Stimulated activated CD8-positive, alpha-beta memory T cell treated with anti-CD3 and anti-CD28 coated beads, Interleukin-12 subunit alpha, Interleukin-12 subunit beta, amount 100 ng/mL, for 24 hours (primary cell): ENCODE data around the gene TMEM185A.
"Not testable (repeated sequence)": the region's sequence is repeated elsewhere in the genome, so short reads cannot be mapped to it uniquely, and the experiment has no call there.

Experiments used
- DNase-seq: peaks from one replicate; pipeline ENCODE4 v3.0.0-alpha.2; 2020; ENCODE audit errors: extremely low read depth

TMEM185A gene

DNA sequence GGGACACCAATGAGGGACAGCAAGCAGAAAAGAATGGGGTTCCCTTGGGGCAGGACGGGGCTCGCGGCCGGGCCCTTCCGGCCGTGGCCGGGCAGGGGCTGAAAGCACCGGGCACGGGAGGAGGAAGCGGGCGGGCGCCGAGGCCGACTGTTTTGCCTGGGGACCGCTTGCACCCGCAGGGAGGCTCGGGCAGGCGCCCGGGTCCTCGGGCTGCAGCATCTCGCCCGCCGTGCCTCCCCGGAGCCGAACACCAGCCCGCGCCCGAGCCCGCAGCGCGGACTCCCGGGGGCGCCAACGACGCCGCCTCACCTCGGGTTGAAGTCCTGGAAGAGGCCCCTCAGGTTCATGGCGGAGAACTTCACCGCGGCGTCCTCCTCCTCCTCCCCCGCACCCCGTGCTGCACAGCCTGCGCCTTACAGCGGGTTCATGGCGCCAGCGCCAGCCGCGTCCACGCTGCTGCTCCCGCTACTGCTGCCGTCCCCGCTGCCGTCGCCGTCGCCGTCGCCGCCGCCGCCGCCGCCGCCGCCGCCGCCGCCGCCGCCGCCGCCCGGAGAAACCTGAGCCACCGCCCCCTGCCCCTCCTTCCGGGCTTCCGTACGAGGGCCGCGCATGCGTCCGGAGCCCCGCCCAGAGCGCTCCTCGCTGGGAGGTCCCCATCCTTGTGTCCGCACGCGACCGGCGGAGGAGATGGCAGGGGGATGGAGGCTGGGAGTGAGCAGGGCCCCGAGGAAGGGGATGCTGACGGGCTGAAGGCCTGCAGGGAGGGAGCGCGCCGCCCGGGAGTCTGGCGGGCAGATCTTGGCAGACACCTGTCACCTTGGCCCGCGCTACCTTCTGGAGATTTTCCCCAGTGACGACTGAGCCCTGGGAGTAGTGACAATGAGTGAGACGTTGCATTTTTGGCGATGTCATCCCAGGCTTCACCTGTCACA, at the start of gene TMEM185A:
TMEM185A (minus strand) TSS at position 559 of the 932 bp plus-strand sequence; CDS start at position 347, 212 bp downstream.
- DNase-seq = peak; percentile 50

DNA sequence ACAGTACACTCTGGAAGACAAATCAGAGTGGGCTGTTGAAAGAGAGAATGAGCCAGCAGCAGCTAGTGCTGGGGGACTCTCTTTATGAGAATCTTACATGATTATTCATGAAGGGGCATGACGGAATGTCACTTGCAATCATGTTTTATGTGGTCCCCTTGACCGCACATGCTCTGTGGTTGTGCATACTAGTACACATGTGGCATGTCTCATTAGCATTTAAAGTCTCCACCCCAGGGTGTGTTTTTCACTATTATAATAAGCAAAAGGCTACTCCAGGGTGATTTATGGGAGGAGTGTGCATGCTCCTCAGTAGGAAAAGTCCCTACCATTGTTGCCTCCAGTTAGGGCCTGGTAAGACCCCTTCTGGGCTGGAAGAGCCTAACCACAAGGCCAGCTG, 49.6 kb upstream of the TMEM185A start:
- no peak for DNase-seq

DNA sequence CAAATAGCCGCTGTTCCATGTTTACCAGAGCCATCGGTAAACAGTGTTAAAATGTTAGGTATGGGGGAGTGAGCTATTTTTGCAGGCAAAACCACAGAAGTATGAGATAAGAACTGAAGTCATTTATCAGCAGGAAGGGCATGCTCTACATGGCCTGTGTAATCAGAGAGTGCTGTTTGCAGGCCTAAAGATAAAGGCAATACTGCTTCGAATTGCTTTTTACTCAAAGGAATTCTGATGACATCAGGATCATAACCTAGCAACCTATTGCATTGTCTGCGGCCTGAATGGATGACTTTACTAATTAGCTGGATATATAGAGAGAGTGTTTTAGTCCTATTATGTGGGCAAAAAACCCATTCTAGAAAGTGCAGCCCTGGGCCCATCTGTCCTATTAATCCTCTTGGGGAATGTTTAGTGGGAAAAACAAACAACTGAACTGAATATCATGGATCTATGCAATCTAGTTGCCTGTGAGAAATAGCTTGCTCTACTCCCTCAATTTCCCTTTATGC, 47.6 kb upstream of the TMEM185A start:
- not testable (repeated sequence) for DNase-seq

DNA sequence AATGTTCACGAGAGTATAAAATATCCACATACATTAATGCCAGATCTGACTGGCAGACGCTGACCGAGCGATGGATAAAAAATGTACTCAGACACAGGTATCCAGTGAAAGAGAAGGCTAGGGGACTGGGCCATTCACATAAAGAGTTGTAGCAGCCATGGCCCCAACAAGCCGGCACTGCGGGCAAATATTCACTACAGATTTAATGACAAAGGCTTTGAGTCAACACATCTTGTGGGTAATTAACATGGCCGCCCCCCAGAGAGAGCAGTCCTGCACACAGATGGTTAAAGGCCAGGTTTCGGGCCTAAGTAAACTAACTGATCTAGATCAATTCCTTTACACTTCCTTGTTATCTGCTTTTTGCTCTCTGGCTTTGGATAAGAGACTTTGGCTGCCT, 44.0 kb upstream of the TMEM185A start:
- DNase-seq = not testable (repeated sequence)

DNA sequence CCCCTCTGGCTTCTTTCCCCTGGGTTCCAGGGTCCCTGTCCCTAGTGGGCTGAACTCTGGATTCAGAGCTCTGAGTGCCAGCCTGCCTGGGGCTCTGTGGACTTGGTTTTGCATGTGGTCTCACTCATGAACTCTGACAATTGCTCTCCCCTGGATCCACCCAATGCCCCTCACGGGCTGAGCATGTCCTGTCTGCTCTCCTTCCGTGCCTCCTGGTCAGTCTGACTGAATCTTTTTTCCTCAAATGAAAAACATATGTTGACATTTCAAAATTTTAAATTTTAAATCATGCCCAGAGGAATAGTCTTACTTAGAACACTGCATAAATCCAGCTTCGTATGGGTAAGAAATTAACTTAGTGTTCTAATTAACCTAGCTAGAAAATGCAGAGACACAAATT, 43.5 kb upstream of the TMEM185A start:
- DNase-seq = not testable (repeated sequence)

DNA sequence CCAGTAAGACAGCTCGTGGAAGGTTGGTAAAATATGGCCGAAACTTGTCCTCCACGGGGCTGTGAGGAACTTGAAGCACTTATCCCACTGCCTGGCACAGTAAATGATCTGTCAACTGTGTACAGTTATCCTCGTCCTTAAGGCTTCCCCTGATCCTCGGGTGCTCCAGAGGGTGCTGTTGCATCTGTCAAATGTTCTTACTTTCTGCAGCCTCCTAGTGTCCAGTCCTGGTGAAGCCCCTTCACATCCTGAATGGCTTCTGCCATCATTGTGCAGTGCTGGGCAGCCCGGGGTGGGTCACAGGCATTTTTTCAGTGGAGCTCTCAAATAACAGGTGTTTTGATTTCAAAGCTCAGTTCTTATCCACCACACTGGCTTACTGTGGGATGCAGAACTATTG, 29.0 kb upstream of the TMEM185A start:
- not testable (repeated sequence) for DNase-seq

DNA sequence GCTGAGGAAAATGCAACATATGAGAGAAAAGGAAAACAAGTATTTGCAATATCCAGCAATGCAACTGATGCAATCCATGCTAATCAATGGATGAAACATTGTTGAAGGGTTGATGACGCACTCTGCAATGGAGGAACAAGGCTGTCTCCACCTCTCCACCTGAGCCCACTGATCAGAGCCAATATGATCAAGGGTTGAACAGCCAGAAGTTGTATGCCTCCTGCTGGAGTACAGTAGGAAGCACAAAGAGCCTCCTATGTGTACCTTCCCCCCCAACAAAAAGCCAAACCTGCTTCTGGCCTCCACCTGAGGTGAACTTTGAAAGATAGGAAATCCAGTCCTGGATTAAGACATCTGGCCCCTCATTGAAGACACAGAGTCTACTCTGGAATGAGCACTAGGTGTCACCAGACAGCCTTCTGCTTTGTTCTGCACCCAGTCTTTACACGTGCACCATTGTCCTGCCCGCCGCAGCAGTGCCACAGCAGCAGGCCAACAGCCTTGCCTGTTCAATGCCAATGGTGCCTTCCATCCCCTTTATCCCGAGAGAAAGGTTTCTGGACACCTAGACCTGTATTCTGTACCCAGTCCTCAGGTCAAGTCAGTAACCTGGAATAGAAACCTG, 24.8 kb upstream of the TMEM185A start:
- DNase-seq = not testable (repeated sequence)

DNA sequence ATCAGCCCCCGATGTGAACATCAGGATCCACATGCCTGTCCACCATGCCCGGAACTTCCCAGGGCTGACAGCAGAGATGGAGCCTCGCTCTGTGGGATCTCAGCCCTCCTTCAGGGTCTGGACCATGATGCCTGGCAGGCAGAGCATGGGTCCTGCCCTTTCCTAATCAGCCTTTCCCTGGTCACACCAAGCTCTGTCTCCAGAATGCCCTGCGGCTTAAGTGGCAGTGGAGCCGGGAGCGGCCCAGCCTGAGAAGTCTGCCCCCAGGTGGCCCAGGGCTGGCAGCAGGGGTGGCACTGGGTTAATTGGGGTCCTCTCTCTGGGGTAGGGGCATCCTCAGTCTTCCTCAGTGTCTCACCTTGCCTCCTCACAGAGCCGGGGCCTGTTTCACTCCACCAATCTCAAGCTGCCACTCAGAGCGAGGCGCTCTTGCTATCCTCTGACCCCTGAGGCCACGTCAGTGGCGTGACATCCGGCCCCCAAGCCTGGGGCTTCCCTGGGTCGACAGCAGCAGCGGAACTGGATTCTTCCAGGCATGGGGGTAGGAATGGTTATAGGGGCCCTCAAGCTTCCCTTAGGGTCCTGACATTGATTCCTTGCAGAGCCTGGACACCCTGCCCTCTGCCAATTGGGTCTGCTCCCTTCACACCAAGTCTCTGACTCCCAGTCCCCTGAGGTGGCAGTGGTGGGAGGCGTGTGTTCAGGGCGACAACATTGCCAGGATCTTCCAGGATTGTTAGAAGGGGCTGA, 20.8 kb upstream of the TMEM185A start:
- no peak for DNase-seq

DNA sequence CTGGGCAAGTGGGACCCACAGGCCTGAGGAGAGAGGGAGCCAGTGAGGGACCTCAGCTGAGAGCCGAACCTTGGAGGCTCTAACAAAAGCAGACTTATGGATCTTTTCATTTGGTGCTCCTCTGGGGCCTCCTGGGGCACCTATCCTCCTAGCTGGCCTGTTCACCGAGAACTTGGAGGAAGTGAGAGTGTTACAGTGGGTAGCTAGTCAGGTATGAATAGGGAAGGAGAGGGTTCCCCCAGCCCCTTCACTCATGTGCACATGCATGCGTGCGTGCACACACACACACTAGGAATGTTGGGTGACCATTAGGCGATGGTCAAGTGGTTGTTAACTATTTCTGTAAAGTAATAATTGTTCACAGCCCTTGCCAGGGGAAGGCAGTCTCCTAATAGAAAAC, 18.6 kb upstream of the TMEM185A start:
- DNase-seq = no peak

DNA sequence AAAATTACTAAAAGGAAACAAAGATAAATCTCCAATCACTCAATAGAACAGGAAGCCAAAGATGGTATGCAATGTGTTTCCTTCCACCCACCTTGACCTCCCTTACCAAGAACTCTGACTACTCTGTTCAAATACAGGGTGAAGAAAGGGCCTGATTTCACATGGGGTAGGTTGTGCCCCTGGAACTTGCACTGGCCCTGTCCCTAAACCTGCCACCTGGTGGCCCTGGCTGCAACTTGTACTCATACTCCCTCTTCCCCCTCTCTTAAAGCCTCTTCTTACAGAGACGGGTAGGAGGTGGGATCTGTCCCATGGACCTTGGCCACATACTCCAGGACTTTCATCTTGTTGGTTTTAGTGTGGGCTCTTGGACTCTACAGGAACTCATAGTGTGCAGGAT, 17.3 kb upstream of the TMEM185A start:
- no peak for DNase-seq

DNA sequence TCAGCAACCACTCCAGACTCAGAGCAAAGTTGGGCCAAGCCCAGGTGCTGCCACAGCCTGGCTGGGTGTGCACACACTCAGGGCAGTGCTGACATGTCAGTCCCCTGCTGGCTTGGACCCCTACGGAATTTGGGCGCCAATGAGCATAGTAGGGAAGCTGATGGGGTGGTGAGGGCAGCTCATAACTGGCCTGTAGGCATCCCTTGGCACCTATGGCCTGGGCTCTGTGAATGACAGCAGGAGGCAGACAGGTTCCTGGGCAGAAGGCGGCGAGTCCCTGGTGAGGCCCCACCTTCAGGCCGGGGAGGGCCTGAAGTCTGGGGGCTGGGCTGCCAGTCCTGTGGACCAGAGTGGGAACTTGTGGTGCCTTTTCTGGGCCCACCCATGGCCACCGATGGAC, 15.9 kb upstream of the TMEM185A start:
- no peak for DNase-seq

DNA sequence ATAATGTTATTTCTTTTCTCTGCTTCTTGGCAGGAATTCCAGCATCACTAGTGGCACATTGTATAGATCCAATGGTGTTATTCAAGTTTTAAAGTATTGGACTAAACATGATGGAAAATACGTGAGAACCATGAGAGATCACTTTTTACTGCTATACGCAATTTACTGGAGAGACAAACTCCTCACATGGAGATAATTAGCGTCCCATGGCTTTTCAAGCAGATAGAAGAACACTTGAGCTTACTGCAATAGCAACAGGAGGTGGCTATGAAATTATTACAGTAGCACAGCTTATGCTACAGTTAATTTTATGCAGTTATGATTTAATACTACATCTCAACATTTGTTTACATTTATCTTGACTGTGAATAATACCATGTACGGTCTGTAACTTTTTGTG, 11.9 kb upstream of the TMEM185A start:
- no peak for DNase-seq

DNA sequence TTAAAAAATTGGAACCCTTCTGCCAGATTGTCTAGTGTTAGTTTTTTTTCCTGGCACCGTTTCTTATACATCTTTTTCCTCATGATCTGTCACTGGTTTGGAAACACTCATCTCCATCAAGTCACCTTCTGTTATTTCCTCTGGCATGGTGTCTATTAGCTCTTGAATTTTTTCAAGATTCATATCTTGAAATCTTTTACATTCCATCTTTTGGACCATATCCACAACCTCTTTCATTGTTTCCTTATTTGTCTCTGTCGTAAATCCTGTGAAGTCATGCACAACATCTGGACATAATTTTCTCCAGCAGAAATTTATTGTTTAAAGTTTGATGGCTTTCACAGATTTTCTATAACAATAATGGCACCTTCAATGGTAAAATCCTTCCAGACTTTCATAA, 10.2 kb upstream of the TMEM185A start:
- no peak for DNase-seq

DNA sequence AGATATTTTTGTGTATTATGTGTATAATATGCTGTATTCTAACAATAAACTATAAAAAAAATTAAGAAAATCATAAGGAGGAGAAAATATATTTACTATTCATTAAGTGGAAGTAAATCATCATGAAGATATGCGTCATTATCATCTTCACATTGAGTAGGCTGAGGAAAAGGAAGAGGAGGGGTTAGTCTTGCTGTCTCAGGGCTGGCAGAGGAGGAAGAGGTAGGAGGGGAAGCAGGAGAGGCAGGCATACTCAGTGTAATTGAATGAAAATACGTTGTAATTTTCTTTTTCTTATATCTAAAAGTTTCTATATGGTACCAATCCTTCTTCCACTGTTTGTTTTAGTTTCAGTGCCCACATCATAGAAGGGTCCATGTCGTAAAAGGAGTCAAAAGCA, 9.8 kb upstream of the TMEM185A start:
- DNase-seq = no peak

DNA sequence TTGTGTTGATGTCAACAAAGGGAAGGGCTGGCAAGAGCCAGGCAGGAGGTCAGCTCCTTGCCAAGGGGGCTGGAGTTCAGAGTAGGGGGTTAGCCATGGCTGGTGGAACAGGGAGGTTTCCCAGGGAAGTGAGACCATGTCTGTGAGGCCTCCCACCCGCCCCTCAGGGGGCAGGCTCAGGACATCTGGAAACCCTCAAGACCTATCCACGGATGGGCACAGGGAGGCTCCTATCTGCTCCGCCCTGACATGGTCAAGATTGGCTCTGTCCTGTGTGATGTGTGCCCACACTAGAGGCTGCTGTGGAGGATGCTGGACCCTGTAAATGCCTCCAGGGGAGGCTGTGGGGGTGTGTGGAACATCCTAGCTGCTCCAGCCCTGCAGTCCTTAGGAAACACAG, 8.0 kb upstream of the TMEM185A start:
- no peak for DNase-seq

DNA sequence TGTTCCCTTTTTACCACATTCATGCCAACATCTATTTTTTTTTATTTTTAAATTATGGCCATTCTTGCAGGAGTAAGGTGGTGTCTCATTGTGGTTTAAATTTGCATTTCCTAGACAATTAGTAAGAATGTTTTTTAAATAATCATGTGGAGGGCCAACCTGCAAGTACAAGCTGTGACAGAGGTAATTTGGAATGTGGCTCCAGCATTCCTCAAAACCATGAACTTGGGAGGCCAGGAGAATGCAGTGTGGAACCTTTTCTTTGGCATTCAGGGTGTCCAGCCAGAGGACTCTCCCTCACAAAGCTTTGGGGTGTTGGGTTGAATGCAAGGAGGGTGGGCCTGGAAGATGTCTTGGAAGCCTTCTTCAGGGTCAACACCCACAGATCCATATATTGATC, 7.3 kb upstream of the TMEM185A start:
- no peak for DNase-seq

DNA sequence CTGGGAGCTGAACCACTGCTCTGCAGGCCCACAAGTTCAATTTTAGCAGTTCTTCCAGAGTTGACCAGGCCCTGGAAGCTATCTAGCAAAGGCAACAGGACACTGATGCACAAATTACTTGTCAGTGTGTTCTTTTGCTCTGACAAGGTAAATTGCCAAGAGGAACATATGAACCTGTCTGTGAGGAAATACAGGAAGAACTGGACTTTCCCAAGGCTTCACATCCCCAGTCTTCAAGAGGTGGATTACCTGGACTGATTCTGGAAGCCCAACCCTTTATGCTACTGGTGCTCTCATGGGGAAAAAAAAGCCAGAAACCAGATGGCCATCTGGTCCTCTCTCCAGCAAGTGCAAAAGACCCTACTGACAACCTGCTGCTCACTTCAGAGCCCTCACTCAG, 1.9 kb upstream of the TMEM185A start:
- no peak for DNase-seq

DNA sequence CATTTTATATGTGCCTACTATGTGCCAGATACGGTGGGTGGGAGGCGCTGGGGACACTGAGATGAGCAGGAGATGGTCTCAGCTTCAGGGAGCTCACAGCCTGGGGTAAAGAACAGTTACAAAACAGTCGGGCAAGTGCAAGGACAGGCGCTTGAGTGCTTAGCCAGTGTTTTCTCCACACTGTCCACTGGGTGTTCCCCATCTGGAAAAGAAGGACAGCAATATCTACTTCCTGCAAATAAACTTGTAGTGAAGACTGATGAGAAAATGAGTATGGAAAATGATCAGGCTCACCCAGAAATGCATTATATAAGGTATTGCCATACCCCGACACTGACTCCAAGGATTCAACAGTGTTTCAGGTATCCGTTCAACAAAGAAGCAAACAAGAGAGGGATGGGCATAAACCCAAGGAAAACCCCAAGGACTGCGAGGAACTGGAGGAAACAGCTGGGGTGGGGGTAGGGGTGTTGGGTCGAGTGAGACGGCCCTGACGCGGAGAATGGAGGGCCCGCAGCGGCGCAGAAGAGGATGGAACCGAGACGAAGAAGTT, 835 bp downstream of the TMEM185A start:
- no peak for DNase-seq

DNA sequence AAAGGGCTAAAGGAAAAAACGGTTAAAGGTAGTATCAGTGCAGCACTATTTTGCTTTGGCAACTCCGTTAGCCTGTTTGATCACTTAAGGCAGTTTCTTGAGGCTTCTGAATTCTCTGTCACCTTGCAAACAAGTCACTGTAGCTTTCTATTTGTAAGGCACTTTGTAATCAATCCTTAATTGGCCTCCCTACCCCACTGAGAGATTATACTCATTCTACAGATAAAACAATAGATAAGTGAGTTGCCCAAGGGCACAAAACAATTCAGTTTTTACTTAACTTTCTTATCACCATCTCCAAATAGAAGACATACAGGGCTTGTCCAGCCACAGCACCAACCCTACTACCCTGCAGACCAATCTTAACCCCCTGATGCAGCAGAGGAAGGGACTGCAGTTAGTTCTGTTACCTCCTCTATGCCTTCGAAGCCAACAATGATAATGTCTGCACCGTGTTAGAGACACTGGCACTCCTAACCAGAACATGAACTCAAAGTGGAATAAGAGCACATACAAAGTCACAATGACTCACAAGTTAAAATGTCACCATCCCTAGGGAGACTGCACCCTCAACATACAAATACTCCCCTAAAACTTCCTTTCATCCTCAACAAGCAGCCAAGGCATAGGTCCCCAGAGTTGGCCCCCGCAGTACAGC, 1.7 kb downstream of the TMEM185A start:
- no peak for DNase-seq

DNA sequence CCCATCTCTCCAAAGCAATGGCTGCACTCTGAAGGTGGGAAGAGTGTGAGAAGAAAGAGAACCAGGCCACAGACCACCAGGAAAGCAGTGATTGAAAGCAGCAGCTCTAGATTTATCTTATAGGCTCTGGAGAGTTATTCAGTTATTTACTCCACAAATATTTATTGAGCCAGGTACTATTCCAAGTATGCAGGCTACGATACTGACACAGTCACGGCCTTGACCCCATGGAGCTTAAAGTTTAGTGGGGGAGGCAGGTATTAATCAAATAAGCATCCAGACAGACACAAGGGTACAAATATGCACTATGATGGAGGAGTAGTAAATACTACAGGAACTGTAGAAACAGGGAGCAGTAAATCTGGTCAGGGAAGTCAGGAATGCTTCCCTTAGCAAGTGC, 2.8 kb downstream of the TMEM185A start:
- no peak for DNase-seq

DNA sequence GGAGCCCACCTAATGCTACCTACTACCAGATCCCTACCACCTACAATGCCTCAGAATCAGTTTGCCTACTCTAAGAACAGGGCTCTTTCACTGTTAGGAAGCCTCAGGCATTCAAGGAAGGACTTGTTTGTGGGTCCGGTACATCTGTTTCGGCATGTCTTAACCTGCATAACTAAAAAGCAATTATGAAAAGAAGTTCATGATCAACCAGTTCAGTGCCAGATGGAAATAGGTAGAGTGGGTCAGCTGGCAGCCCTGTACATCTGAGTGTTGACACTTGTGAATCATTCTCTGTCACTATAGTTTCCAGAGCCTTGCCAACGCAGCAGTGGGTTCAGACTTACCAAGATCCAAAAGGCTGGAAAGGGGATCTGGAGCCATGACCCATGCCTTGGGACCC, 3.3 kb downstream of the TMEM185A start:
- no peak for DNase-seq
